Loucy (cell line): Measurements from ENCODE around the gene MAD1L1.

ENCODE experiments used
- H2AFZ ChIP-seq: fragments of 200-600 bp; sonication (generic); 2 replicates; pipeline ENCODE4 v1.6.0; 2016; ENCODE audit warnings: antibody characterized with exemption, mild to moderate bottlenecking, low read length, moderate library complexity
- H3F3A ChIP-seq: fragments of 200-600 bp; 2 replicates; pipeline ENCODE4 v1.6.0; 2016; ENCODE audit warnings: antibody characterized with exemption, low read depth, mild to moderate bottlenecking
- H3K27me3 ChIP-seq: fragments of 200-600 bp; sonication (generic); 2 replicates; pipeline ENCODE4 v1.6.1; 2014; ENCODE audit warnings: low read length, mild to moderate bottlenecking; ENCODE audit not compliant: insufficient read depth, poor library complexity, severe bottlenecking
- H3K36me3 ChIP-seq: fragments of 200-600 bp; sonication (generic); 2 replicates; pipeline ENCODE4 v1.6.1; 2016; ENCODE audit warnings: low read length; ENCODE audit not compliant: insufficient read depth
- H3K4me1 ChIP-seq: fragments of 200-600 bp; sonication (generic); 2 replicates; pipeline ENCODE4 v1.5.1; 2014; ENCODE audit warnings: low read length, mild to moderate bottlenecking; ENCODE audit not compliant: insufficient read depth, poor library complexity, severe bottlenecking
- H3K4me2 ChIP-seq: fragments of 200-600 bp; sonication (generic); 2 replicates; pipeline ENCODE4 v1.6.0; 2014; ENCODE audit warnings: antibody characterized with exemption, low read length, low read depth, mild to moderate bottlenecking; ENCODE audit not compliant: poor library complexity, severe bottlenecking
- H3K4me3 ChIP-seq: fragments of 200-600 bp; sonication (generic); 2 replicates; pipeline ENCODE4 v1.5.1; 2014; ENCODE audit warnings: low read length, mild to moderate bottlenecking, mixed read lengths; ENCODE audit not compliant: poor library complexity, severe bottlenecking
- H3K79me2 ChIP-seq: fragments of 200-600 bp; sonication (generic); 2 replicates; pipeline ENCODE4 v1.6.1; 2014; ENCODE audit warnings: low read length; ENCODE audit not compliant: insufficient read depth
- H3K9ac ChIP-seq: fragments of 200-600 bp; sonication (generic); 2 replicates; pipeline ENCODE4 v1.6.0; 2014; ENCODE audit warnings: mild to moderate bottlenecking, low read depth, low read length, moderate library complexity; ENCODE audit not compliant: poor library complexity, severe bottlenecking
- H3K9me2 ChIP-seq: fragments of 200-600 bp; sonication (generic); replicated peaks from 2 replicates; pipeline ENCODE4 v1.6.1; 2016; ENCODE audit warnings: low read depth, low read length, mixed read lengths
- H3K9me3 ChIP-seq: fragments of 200-600 bp; sonication (generic); 2 replicates; pipeline ENCODE4 v1.6.1; 2014; ENCODE audit warnings: mild to moderate bottlenecking, antibody characterized with exemption, low read length, low read depth; ENCODE audit not compliant: insufficient read depth
- H4K20me1 ChIP-seq: fragments of 200-600 bp; sonication (generic); 2 replicates; pipeline ENCODE4 v1.6.0; 2014; ENCODE audit warnings: antibody characterized with exemption, low read length, mild to moderate bottlenecking; ENCODE audit not compliant: insufficient read depth, poor library complexity, severe bottlenecking
- CTCF ChIP-seq: fragments of 200-600 bp; sonication (generic); conservative IDR thresholded peaks from 2 replicates; pipeline ENCODE4 v1.5.1; 2014; ENCODE audit warnings: mild to moderate bottlenecking, antibody characterized with exemption, low read length
- EZH2phosphoT487 ChIP-seq: fragments of 200-600 bp; IDR thresholded peaks from 2 replicates; pipeline ENCODE4 v1.6.1; 2018; ENCODE audit warnings: antibody characterized with exemption, mild to moderate bottlenecking, moderate library complexity, borderline replicate concordance

MAD1L1 gene

GRCh38 chr7:1894906-1895663, 337.7 kb downstream of the MAD1L1 start:
- 0 out of 2 replicates have a peak, but pooled peaks cover 2% of the 10 kb centered on the region for H3K79me2 ChIP-seq
- peaks cover 61% of the 10 kb centered on the region; the same call in 1 of the 2 replicates for H3K36me3 ChIP-seq
- H3K4me1 ChIP-seq: no peaks in the 10 kb centered on the region
- H3K4me2 ChIP-seq: no peak overlapping the region
- H4K20me1 ChIP-seq: no peaks in the 10 kb centered on the region
- TF ChIP-seq CTCF (no peak), EZH2phosphoT487 (no peak)
- H2AFZ ChIP-seq: no peak overlapping the region
- H3K9me3 ChIP-seq: no peaks in the 10 kb centered on the region
- H3F3A ChIP-seq: no peaks in the 10 kb centered on the region
- H3K4me3 ChIP-seq: no peak overlapping the region
- no peak overlapping the region for H3K9ac ChIP-seq
- H3K27me3 ChIP-seq: no peaks in the 10 kb centered on the region
- H3K9me2 ChIP-seq: no peaks in the 10 kb centered on the region

GRCh38 chr7:1894313-1894900, 338.3 kb downstream of the MAD1L1 start:
- Histone ChIP-seq H2AFZ (no peak overlapping the region), H3K36me3 (peaks cover 61% of the 10 kb centered on the region; the same call in 1 of the 2 replicates), H3K4me1 (no peaks in the 10 kb centered on the region), H3K79me2 (0 out of 2 replicates have a peak, but pooled peaks cover 2% of the 10 kb centered on the region), H3F3A (no peaks in the 10 kb centered on the region), H3K4me3 (no peak overlapping the region), H3K9me2 (no peaks in the 10 kb centered on the region), H3K4me2 (no peak overlapping the region), H3K9me3 (no peaks in the 10 kb centered on the region), H3K27me3 (no peaks in the 10 kb centered on the region), H4K20me1 (no peaks in the 10 kb centered on the region), H3K9ac (no peak overlapping the region)
- no peak for TF ChIP-seq CTCF
- no peak for TF ChIP-seq EZH2phosphoT487

GRCh38 chr7:1893451-1893850, 339.3 kb downstream of the MAD1L1 start:
- H3K79me2 ChIP-seq: 0 out of 2 replicates have a peak, but pooled peaks cover 2% of the 10 kb centered on the region
- no peaks in the 10 kb centered on the region for H3K27me3 ChIP-seq
- H3K9ac ChIP-seq: no peak overlapping the region

More at GRCh38 chr7:1893451-1893850, 339.3 kb downstream of the MAD1L1 start:
- H3K9me2 ChIP-seq: no peaks in the 10 kb centered on the region
- no peaks in the 10 kb centered on the region for H4K20me1 ChIP-seq
- TF ChIP-seq EZH2phosphoT487 (no peak), CTCF (no peak)
- H3F3A ChIP-seq: no peaks in the 10 kb centered on the region
- no peaks in the 10 kb centered on the region for H3K9me3 ChIP-seq
- no peak overlapping the region for H3K4me3 ChIP-seq
- H2AFZ ChIP-seq: no peak overlapping the region
- no peak overlapping the region for H3K4me2 ChIP-seq
- H3K4me1 ChIP-seq: no peaks in the 10 kb centered on the region
- peaks cover 67% of the 10 kb centered on the region for H3K36me3 ChIP-seq
